Memory B cell (primary cell): Measurements from ENCODE around the gene PPP2R1B.

Source experiments
- ATAC-seq: fragments of 150-1000 bp; cut with Tn5 transposase; 2 replicates; pipeline ENCODE4 v1.10.0; 2021; ENCODE audit warnings: low read depth, mild to moderate bottlenecking, moderate library complexity
- DNase-seq, 2 donors: peaks; one replicate each; pipeline ENCODE4 v3.0.0; 2022; ENCODE audit warnings: low spot score in 2 of 2
- H3K27ac Mint-ChIP-seq: one replicate; pipeline ENCODE4 v1.8.0; 2022; ENCODE audit warnings: mild to moderate bottlenecking, moderate library complexity, mixed read lengths
- H3K27me3 Mint-ChIP-seq: one replicate; pipeline ENCODE4 v1.8.0; 2022; ENCODE audit warnings: mixed read lengths
- H3K36me3 Mint-ChIP-seq: one replicate; pipeline ENCODE4 v1.8.0; 2022; ENCODE audit warnings: mild to moderate bottlenecking, mixed read lengths
- H3K4me1 Mint-ChIP-seq: one replicate; pipeline ENCODE4 v1.8.0; 2022; ENCODE audit warnings: mixed read lengths
- H3K4me3 Mint-ChIP-seq: one replicate; pipeline ENCODE4 v1.8.0; 2022; ENCODE audit warnings: mild to moderate bottlenecking, moderate library complexity, mixed read lengths
- H3K9me3 Mint-ChIP-seq: one replicate; pipeline ENCODE4 v1.8.0; 2022; ENCODE audit warnings: mixed read lengths

PPP2R1B gene

DNA sequence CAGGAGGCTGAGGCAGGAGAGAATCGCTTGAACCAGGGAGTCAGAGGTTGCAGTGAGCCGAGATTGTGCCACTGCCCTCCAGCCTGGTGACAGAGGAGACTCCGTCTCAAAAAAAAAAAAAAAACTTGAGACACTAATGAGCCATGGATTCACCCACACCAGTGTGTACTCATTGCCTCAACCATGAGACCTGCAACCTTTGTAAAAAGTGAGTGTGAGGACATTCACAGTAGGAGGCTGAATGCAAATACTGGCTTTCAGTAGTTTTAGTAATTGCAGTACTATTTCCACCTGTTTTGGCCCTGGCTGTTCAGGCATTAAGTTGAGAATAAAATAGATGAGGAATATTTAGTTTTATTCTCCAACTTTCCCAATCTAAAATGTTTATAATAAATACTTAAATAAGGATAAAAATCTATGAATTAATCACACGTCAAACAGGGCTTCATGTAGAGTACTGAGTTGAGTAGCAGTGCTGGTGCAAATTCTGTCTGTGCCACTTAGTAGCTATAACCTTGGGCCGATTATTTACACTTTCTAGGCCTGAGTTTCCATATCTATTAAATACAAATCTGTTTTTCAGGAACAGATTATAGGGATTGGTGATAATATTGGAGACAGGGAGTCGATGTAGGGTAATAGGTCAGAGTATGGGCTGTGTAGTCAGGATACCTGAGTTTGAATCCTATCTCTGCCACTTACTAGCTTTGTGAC, 72.8 kb downstream of the PPP2R1B start:
- peaks cover 5% of the 10 kb centered on the region for H3K4me1 Mint-ChIP-seq
- DNase-seq = no peak
- no peak overlapping the region for H3K27ac Mint-ChIP-seq
- ATAC-seq = no peak
- H3K27me3 Mint-ChIP-seq = no peaks in the 10 kb centered on the region
- no peaks in the 10 kb centered on the region for H3K9me3 Mint-ChIP-seq
- H3K36me3 Mint-ChIP-seq = peaks cover 19% of the 10 kb centered on the region
- H3K4me3 Mint-ChIP-seq = no peak overlapping the region

DNA sequence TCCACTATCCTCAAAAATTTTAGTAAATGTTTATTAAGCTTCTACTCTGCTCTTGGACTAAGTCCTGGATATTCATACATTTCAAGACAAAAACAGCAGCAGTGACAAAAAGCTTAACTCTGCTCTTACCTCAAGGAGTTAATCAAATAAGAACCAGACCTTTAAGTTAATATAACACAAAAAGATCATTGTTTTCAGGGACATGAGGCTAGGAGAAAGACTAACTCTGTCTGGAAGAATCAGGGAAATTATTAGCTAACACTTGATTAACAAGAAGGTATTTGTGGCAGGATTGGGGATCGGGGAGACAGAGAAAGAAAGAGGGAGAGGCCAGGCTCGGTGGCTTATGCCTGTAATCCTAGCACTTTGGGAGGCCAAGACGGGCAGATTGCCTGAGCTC, 74.4 kb downstream of the PPP2R1B start:
- ATAC-seq (no peak), DNase-seq (no peak)
- H3K4me3 Mint-ChIP-seq = no peak overlapping the region
- H3K27ac Mint-ChIP-seq = no peak overlapping the region
- H3K9me3 Mint-ChIP-seq = no peaks in the 10 kb centered on the region
- peaks cover 23% of the 10 kb centered on the region for H3K36me3 Mint-ChIP-seq
- no peaks in the 10 kb centered on the region for H3K27me3 Mint-ChIP-seq
- peaks cover 3% of the 10 kb centered on the region for H3K4me1 Mint-ChIP-seq

DNA sequence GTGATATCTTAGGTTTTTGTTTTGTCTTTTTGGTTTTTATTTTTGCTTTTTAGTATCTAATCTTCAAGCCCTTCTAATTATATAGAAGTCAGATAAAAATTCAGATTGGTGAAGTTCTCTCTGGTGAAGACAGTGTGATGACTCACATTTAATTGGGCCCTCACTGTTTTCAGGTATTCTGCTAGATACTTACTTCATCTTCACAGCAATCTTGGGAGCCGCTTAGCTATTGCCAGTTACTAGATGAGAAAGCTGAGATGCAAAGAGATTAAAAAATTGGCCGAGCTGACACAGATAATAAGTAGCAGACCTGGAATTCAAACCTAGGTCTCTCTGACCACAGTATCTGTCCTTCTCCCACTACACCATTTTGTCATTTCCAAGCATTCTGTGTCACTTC, 75.0 kb downstream of the PPP2R1B start:
- no peak overlapping the region for H3K4me3 Mint-ChIP-seq
- no peak for ATAC-seq
- DNase-seq = no peak
- no peak overlapping the region for H3K27ac Mint-ChIP-seq
- H3K27me3 Mint-ChIP-seq = no peaks in the 10 kb centered on the region
- H3K9me3 Mint-ChIP-seq = no peaks in the 10 kb centered on the region
- H3K4me1 Mint-ChIP-seq = peaks cover 3% of the 10 kb centered on the region
- H3K36me3 Mint-ChIP-seq = peaks cover 23% of the 10 kb centered on the region

DNA sequence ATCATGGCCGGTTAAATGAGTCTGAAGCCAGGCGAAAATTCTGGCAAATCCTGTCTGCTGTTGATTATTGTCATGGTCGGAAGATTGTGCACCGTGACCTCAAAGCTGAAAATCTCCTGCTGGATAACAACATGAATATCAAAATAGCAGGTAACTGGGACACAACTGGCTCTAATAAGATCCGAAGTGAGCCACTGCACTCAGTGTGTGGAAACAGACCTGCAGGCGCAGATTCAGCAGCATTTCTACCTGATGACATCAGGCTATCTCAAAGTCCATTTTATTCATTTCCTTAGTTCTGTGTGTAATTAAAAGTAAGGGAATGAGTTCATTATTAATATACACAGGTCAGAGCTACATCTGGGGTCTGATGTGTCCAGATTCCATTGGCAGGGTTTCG, 78.2 kb downstream of the PPP2R1B start:
- DNase-seq = no peak
- H3K36me3 Mint-ChIP-seq = peaks cover 31% of the 10 kb centered on the region
- H3K27me3 Mint-ChIP-seq = no peaks in the 10 kb centered on the region
- no peak overlapping the region for H3K4me3 Mint-ChIP-seq
- no peaks in the 10 kb centered on the region for H3K4me1 Mint-ChIP-seq
- ATAC-seq = no peak
- H3K27ac Mint-ChIP-seq = no peak overlapping the region
- no peaks in the 10 kb centered on the region for H3K9me3 Mint-ChIP-seq

DNA sequence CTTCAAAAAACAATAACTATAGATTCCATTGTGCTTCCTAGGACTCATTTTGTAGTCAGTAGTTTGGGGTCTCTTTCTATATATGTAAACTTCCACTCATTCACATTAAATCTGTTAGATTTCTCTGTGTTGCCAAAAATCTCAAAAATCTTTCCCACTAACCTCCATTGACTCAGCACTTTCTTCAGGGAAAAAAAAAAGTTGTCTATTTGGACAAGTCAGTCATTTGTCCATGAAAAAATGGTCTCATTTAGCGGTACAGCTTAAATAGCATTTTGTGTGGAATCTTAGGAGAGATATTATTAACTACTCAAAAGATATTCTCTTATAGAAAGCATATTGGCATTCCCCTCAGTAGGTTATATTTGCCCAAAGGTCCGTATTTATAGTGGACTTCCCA, 81.9 kb downstream of the PPP2R1B start:
- DNase-seq (no peak), ATAC-seq (no peak)
- Mint-ChIP-seq H3K9me3 (no peaks in the 10 kb centered on the region), H3K4me3 (no peak overlapping the region), H3K4me1 (no peaks in the 10 kb centered on the region), H3K27ac (no peak overlapping the region), H3K36me3 (peaks cover 23% of the 10 kb centered on the region), H3K27me3 (no peaks in the 10 kb centered on the region)

DNA sequence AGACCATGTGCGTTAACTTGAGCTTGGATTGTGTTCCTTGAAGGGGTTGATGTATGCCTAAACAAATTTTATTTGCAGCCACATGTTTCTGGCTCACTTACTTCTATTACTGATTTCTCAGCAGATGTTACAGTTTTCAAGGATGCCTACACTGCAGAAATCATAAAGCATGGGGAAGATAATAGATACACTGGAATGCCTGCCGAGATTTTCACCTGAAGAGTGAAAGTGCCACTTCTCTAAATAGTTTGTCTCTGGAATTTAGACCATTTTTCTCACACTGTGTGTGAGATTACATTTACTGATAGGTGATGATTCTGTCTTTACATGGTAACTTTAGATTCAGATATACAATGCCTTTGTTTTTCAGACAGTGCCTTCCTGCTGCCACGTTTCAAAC, 82.4 kb downstream of the PPP2R1B start:
- ATAC-seq (no peak), DNase-seq (no peak)
- no peaks in the 10 kb centered on the region for H3K4me1 Mint-ChIP-seq
- no peak overlapping the region for H3K4me3 Mint-ChIP-seq
- H3K27me3 Mint-ChIP-seq = no peaks in the 10 kb centered on the region
- H3K9me3 Mint-ChIP-seq = no peaks in the 10 kb centered on the region
- peaks cover 19% of the 10 kb centered on the region for H3K36me3 Mint-ChIP-seq
- no peak overlapping the region for H3K27ac Mint-ChIP-seq

DNA sequence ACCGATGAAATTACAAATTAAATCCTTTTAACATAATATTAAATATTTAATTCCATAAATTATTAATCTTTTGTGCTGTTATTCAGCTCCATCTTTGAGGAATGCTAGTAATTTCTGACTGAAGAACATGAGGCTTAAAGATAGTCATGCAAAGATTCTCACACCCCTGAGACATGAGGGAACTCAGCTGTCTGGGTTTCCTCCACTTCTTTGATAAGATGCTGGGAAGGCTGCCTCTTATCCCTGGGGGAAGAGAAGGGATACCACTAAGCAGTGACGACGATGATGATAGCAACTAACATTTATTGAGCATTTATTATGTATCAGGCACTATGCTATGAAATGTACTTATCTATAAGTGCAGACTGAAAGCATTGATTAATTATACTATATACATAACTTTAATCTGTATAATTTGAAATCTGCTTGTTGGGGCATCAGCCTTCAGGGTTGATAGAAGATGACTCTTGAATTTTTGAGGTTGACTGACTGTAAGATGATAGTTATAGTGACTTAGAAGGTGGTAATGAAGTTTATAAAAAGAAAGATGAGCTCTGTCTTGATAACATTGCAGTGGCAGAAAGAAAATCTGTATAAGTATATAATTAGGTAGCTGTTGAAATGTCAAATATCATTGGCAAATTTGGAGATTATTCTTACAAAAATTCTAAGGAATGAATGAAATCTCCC, 85.6 kb downstream of the PPP2R1B start:
- no peak overlapping the region for H3K4me3 Mint-ChIP-seq
- no peaks in the 10 kb centered on the region for H3K4me1 Mint-ChIP-seq
- H3K27me3 Mint-ChIP-seq = no peaks in the 10 kb centered on the region
- H3K36me3 Mint-ChIP-seq = peaks cover 22% of the 10 kb centered on the region
- H3K27ac Mint-ChIP-seq = no peak overlapping the region
- DNase-seq (no peak), ATAC-seq (no peak)
- H3K9me3 Mint-ChIP-seq = no peaks in the 10 kb centered on the region
